ENCODE results near the gene RILP. TPM values are rescaled to one million over a fixed set of nuclear protein-coding genes. Genes with fewer than 3 reads are reported as not detected.

The RILP gene
- total RNA-seq, 1 donor from 2014 or later, result 4.9 TPM

DNA sequence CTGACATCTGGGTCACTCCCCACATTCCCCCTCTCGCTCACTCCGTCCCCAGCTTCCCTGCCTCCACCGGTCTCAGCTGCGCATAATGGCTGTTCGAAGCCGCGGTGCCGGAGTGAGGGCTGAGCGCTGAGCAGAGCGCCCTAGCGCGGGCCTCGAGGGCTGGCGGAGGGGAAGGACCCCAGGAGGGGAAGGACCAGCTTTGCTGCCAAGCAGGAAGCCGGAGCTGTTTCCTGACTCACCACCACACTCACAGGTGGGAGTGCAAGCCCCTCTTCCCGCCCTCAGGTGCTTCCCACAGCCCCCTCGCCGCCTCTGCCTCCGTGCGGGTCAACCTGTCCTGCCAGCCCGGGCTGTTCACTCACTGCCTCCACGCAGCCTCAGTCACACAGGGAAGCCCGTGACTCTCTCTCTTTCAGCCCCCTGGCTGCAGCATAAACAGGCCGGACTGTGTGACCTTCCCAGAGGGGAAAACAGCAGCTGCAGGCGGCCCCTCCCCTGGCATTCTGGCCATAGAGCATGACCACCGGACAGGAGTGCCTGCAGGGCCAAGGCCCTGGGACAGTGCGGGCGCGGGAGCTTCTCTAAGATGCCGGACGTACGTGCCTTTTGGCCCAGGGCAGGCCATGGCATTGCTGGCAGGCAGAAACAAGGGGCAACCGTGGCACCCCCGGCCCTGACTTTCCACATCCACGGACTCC, 44.7 kb downstream of the RILP start:
- DNase-seq (ENCODE audit: low read depth), result no peak

DNA sequence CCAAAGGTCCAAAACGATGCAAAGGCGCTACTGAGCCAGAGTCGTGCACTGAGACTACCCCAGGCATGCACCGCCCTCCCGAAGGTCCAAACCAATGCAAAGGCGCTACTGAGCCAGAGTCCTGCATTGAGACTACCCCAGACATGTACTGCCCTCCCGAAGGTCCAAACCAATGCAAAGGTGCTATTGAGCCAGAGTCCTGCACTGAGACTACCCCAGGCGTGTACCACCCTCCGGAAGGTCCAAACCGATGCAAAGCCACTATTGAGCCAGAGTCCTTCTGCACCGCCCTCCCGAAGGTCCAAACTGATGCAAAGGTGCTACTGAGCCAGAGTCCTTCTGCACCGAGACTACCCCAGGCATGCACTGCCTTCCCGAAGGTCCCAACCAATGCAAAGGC, 48.1 kb downstream of the RILP start:
- DNase-seq (ENCODE audit: low read depth), result no peak

GRCh38 chr17:1598399-1599095, 51.1 kb downstream of the RILP start:
- DNase-seq (ENCODE audit: low read depth), result no peak

GRCh38 chr17:1597861-1598342, 51.8 kb downstream of the RILP start:
- no peak for DNase-seq (ENCODE audit: low read depth)

Other genes starting within 250 kb of the RILP start
- gene YWHAE, start 249.6 kb downstream of the RILP start, total RNA-seq, result 615 and 1,023 TPM in 2 replicates
- gene CRK, start 193.6 kb downstream of the RILP start, total RNA-seq, result 159 and 234 TPM in 2 replicates
- 214 and 355 TPM in 2 replicates for gene MYO1C, start 157.2 kb downstream of the RILP start, total RNA-seq
- 26.5 and 42.2 TPM in 2 replicates for gene INPP5K, start 133.3 kb downstream of the RILP start, total RNA-seq
- gene PITPNA, start 87.1 kb downstream of the RILP start, total RNA-seq, result 12.2 and 28.3 TPM in 2 replicates
- 8.9 and 33.1 TPM in 2 replicates for gene SLC43A2, start 21.0 kb downstream of the RILP start, total RNA-seq
- 0.55 and 1.6 TPM in 2 replicates for gene SCARF1, start 4.1 kb downstream of the RILP start, total RNA-seq
- gene PRPF8, start 35.0 kb upstream of the RILP start, total RNA-seq, result 55.7 and 166 TPM in 2 replicates
- 6.6 and 7.5 TPM in 2 replicates for gene TLCD2, start 60.5 kb upstream of the RILP start, total RNA-seq
- gene WDR81, start 74.8 kb upstream of the RILP start, total RNA-seq, result 29.2 and 42.6 TPM in 2 replicates
- gene SERPINF2, start 93.0 kb upstream of the RILP start, total RNA-seq, result 0.87 and 9.6 TPM in 2 replicates
- 0.70 and 4.9 TPM in 2 replicates for gene SERPINF1, start 112.2 kb upstream of the RILP start, total RNA-seq
- 10.1 and 12.1 TPM in 2 replicates for gene SMYD4, start 180.0 kb upstream of the RILP start, total RNA-seq
- gene RPA1, start 180.1 kb upstream of the RILP start, total RNA-seq, result 26.6 and 59.5 TPM in 2 replicates

Measured in renal cortical epithelial cell (primary cell).